Stimulated activated CD4-positive, alpha-beta T cell treated with anti-CD3 and anti-CD28 coated beads, Interleukin-2, amount 100 ng/mL, for 4 hours (primary cell): ENCODE results near the gene SEMA3D.

ENCODE experiments used
- DNase-seq: peaks from one replicate; pipeline ENCODE4 v3.0.0-alpha.2; 2020; ENCODE audit warnings: low read depth

The SEMA3D gene

DNA sequence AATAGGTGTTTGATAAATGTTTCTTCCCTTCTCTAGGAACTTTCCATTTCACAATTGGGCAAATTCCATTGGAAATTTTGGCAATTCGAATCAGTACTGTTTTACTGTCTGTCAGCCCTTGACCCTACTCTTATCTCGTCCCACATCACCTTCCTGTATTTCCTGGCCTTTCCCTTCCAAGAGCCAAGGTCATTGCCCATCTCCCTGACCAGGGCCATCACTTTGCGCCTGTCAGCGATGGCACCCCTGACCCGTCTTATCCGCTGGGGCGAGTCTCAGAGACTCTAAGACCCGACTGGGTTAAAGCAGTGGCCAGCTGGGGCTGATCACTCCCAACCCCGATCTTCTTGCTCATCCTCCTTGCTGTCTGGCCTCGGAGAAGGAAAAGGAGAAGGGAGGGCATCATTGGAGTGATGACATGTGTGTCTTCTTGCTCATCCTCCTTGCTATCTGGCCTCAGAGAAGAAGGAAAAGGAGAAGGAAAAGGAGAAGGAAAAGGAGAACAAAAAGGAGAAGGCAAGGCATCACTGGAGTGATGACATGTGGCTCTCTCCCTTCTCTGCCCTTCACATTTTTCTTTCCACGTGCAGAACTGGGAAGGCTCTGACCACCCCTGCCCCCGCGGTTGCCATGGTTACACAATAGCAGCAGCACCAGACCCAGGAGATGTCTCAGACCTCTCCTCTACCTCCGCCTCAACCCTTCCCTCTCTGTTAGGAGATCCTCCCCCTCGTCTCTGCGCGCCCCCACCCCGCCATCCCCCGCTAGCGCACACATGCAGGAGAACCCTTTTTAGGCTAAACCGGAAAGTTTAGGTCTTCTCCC lies 2.0 kb downstream of the SEMA3D start:
- no peak for DNase-seq

DNA sequence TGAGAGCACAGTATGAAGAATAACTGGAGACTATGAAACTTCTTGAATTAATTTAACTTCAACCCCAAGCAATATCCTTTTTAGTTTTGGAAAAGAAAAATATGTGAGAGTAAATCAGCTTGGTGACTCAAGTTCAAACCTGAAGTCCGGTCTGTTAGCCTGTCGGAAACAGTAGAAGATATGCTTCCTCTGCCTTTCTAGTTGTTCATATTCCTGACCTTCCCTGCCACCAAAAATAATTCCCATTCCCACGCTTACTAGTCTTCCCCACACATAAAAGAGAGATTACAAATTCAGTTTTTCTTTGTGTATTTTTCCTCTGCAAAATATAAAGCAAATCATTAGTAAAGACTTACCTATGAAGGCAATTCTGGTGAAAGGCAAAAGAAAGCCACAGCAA lies 3.6 kb downstream of the SEMA3D start:
- no peak for DNase-seq

DNA sequence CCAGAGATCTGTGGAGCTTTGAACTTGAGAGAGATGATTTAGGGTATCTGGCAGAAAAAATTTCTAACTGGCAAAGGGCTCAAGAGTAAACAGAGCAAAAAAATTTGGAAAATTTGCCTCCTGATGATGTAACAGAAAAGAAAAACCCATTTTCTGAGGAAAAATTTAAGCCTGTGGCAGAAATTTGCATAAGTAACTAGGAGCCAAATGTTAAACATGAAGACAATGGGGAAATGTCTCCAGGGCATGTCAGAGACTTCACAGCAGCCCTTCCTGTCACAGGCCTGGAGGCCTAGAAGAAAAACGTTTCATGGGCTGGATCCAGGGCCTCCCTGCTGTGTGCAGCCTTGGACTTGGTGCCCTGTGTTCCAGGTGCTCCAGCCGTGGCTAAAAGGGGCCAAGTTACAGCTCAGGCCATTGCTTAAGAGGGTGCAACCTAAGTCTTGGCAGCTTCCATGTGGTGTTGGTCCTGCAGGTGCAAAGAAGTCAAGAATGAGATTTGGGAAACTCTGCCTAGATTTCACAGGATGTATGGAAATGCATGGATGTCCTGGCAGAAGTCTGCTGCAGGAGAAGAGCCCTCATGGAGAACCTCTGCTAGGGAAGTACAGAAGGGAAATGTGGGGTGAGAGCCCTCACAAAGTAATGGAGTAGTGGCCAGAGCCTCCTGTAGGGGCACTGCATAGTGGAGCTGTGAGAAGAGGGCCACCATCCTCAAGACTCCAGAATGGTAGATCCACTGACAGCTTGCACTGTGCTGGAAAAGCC lies 8.1 kb downstream of the SEMA3D start:
- no peak for DNase-seq

DNA sequence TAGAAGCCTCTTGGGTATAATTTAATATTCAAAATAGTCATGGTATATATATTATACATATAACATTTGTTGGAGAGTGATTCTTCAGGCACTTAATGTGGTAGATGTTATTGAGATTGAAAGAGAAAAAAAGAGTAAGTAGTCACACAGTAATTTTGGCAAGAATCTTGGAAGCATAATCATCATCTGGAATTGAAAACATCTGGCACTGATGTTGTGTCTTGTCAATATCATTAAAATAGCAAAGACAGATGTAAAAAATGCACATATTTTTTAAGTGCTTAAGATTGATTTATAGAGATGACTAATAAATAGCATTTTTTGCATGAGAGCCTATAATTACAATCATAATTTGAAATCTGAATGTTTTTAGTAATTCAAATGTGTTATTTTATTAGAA lies 9.5 kb downstream of the SEMA3D start:
- no peak for DNase-seq

DNA sequence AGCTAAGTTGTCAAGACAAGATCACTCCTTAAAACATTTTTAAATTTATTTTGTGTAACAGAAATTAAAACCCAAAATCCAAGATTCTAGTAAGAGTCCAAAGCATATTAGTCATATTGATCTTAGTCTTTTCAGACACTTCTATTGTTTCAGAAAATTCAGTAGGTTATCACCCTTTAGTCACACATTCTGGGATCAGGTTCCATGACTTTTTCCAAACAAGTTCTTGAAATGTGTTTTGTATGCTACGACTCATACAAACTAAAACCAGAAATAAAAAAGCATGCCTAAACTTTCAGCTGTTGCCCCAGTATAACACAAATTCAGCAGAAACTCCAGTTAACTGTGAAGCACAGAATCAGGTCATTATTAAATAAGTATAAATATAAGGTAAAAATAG lies 10.7 kb downstream of the SEMA3D start:
- DNase-seq, result no peak

DNA sequence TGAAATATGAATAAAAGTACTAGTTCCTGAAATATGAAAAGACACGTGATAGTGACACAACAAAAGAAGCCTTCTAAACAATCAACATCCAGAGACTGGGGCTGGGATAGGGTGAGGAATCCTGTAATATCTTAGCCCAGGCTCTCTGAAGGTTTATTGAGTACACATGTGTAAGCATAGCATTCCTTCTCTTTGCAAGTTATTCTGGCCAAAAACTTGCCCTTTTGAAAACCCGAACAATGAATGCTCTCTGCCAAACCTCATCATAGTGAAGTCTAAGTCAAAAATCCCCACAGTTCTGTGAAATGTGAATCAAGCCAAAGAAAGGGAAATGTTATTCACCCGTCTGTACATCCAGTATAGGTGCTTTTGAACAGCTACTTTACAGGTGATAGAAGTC lies 11.6 kb downstream of the SEMA3D start:
- no peak for DNase-seq

DNA sequence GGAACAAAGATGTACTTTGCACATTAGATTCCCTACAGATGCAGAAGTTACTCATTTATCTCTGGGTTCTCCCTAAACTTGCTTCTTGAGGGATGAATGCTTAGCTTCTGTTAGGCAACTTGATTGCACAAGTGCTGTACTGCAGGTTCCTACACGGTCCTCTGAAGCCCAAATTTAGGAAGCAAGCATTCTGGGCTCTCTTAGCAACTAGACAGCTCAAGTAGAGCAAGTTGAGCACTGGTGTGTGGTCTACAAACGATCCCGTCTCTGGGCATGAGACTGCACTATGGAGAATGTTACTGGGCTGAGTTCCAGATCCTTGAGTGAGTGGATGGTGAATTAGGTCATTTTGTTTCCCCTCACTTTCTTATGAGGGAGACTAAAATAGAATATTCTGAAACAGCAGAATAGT lies 14.3 kb downstream of the SEMA3D start:
- DNase-seq, result no peak

DNA sequence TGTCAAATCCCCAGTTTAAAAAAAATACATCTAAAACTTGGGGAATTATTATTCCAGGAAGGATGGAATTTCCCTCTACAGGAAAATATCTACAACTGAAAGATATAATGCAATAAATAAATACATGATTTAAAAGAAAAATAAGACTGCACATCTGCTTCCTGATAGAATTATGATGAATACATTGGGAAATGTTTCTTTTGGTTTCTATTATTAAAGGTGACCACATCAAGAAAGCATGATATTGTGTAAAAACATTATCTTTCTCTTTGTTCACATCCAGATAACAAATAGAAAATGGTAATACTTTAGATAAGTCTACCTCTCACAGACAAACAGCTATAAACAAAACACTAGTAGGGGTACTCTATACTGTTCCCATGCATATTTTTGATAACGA lies 19.2 kb downstream of the SEMA3D start:
- DNase-seq, result no peak

DNA sequence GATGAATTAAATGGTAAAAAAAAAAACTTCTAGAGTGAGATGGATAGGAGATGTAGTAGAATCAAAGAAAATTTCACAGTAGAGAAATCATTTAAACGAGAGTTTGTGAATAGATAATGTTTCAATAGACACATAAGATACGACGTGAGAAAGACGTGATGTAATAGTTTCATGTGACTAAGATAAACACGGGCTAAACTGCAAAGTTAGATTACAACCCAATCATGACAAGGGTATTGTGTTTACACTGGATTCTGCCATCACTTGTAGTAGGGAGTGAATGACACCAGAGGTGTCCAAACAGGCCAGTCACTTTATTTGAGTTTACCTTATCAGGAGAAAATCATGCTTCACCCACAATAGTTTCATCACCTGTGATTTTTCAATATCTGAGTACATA lies 21.6 kb downstream of the SEMA3D start:
- DNase-seq, result no peak

DNA sequence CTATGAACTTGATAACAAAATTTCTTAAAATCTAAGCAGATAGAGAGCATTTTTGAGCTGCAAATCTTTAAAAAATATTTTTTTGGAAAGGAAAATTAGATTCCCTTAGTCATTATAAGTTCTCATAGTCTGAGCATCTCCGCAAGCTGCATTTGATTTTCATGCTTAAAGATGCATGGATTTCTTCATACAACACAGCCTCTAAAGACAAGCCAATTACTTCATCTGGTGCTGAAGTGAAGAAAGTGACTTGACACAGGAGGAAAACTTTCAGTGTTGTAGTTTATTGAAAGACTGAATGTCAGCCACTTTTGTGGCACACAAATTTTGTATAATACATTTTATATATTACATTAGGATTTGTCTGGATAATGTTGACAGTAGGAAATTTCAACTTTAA lies 22.5 kb downstream of the SEMA3D start:
- DNase-seq, result no peak

DNA sequence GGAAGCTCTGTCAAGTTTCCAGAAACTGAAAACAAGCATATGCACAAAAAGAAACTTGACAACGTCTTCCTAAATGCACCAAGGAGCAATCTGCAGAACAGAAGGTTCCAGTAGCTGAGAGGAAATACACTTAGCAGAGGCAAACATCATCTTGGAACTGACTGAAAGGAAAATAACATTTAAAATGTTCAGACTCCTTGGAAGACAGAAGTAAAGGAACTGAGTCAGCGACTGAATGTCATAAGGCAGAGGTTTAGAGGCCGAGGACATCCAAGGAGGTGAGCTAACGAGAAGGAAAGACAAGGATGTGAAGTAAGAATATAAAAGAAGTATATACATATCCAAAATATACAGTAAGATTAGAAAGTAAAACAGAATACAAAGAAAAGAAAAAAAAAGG lies 24.1 kb downstream of the SEMA3D start:
- DNase-seq, result no peak

DNA sequence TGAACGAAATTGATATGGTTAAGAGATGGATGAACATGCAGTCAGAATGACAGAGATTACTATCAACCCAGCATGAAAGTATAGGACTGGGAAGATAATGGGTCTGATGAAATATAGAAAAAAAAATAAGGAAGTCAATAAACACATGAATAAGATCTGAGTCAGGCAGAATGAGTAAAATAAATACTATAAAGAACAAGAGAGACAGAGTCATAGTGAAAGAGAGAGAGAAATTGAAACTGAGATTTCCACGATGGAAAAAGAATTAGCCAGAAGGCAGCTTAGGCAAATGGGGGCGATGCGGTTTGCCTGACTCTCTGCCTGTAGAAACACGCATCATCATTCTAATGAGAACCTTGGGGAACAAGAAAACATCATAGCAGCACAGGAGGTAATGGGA lies 26.6 kb downstream of the SEMA3D start:
- DNase-seq, result no peak

DNA sequence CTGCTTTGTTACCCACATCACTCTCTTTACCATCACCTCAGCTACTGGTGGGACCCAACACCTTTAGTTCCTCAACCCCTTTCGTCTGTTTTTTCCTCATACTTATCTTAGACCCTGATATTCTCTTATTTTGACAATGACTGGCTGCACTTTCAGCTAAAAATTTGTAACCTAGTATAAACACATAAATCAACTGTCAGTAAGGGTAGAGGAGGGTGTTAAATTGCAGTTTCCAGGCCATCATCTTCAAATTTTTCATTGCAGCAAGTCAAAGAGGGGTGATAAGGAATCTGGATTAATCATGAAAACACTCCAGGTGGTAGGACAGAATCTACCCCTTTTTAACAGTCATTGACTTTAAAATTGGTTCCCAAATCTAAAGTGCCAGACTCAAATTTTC lies 27.9 kb downstream of the SEMA3D start:
- no peak for DNase-seq

DNA sequence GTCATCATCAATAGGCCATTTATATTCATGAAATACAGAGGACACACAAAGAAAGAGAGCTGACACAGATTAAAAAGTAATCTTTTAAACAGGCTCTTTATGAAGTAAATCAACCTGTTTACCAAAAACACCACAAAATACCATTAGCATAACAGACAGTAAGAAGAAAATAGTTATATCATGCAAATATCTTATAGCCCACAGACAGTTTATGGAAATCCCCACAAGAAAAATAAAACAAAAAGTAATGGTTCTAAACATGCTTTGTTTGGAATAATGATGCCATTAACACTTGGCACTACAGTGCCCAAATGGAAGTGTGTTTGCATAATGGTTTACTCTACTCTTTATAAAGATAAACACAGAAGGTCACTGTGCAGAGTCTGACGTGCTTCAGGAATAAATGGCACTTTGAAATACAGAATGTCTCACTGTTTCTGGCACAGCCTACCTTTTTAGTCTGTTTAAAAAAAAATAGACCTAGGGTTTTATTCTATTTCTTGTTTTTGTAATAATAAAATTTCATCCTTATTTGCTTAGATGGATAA lies 30.1 kb downstream of the SEMA3D start:
- DNase-seq, result no peak

DNA sequence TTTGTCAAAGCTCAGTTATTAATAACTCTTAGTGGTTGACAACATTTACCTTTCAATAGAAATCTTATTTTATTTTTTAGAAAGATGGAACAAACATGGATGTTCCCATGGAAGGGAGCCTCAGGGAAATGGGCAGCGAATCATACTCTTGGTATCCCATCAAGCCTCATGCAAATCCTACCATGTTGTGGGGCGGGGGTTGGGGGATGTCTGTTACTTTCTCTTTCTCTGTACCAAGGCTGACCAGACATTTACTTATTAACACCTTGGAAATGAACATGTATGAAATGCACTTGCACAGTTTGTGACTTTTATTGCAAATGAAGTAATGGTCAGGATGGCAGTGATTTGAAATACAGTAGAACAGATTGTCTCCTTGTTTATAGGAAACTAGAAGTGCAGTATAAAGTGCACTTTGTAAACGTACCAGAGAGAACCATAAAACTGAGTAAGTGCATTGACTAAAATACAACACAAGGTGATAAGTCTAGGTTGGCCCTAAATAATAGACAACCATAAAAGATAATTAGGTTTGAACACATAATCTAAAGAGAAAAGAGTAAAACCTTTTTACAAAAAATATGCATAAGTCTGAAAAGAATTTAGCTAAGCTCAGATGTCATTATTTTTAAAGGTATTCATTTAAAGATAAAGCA lies 32.4 kb downstream of the SEMA3D start:
- DNase-seq, result no peak

DNA sequence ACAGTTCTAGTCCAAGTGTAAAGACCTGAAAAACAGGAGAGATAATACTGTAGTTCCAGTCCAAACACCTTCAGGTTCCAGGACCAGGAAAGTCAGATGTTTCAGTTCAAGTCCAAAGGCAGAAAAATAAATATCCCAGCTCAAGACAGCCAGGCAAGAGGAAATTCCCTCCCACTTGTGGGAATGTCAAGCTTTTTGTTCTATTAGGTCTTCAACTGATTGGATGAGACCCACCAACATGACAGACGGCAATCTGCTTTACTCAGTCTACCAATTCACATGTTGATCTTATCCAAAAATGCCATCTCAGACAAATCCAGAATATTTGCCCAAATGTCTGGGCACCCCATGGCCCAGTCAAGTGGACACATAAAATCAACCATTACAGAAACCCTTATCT lies 33.1 kb downstream of the SEMA3D start:
- DNase-seq, result no peak

DNA sequence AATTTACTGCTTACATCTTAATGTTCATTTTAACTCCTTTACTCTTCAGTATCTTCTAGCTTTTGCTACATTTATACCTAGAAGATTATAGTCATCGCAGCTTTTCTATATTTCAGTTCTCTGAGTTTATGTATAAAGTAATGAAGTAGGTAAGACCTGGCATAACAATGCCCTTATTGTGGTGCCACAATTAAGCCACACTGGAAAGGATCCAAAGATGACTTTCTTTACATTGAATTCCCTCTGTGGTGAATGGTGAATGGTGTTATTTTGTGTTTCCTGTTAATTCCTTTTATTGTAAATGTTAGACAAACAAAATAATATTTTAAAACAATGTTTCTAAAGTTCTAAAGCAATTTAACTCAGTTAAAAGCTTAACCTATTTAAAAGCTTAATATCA lies 36.2 kb downstream of the SEMA3D start:
- DNase-seq, result no peak

DNA sequence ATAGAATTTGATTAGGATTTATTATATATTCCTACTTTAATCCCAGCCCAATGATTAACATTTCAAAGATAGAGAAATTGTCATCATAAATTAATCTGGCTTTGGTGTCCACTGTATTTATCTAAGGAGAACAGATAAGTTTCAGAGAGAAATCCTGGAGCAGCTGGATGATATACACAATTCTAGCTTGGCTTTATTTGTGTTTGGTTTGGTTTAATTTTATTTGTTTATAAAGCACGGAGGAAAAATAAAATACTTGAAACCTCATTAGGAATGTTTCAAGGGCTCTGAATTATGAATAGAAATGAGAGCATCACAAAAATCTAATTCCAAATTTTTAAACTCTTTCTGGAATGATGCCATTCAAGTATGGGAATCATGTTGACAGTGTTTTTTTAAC lies 42.1 kb downstream of the SEMA3D start:
- no peak for DNase-seq

DNA sequence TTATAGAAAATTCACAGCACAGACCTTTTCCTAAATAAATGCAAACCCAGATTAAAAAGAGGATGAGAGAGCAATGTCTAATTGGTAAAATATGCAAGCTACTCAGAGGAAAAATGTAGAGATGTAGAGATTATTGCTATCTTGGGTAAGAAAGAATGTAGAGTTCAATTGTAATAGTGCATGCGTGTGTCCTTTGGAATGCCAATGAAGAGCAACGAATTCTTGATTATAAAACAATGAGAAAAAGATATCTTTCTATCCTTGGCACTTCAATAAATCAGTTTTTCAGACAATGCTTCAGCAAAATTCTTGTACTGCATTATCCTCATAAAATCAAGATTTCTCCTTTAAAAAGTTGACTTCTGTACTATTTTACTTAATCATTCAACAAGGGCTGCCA lies 50.9 kb downstream of the SEMA3D start:
- no peak for DNase-seq

DNA sequence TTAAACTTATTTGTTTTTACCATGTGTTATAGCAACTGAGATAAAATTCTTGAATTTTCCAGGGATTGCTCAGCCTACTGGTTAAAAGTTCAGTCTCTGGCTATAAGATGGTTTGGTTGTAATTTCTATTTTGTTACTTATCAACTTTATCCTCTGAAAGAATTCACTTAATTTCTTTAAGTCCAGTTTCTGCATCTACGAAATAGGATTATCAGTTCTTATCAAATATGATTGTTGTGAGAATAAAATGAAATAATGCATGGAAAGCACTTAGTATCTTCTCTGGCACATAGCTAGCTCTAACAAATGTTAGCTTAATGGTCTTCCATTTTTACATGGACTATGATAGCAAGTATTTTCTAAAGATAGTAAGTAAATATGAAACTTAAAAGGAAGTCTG lies 53.3 kb downstream of the SEMA3D start:
- DNase-seq, result no peak

DNA sequence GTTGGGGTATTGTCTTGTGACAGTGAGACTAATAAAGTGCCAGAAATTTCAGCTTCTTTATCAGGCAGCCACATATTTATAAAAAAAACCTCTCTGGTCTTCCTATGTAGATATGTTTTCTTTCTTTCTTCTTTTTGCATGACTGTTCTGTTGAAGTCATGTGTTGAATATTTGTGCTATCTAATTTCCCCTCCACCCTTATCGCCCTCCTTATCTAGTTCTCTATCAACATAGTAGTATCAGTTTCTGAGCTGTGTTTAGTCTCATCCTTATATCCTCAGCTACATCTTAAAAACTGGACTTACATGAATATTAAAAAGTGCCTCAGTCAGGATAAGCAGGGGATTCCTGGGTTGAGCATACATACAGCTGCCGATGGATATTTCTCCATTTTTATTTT lies 53.9 kb downstream of the SEMA3D start:
- no peak for DNase-seq

DNA sequence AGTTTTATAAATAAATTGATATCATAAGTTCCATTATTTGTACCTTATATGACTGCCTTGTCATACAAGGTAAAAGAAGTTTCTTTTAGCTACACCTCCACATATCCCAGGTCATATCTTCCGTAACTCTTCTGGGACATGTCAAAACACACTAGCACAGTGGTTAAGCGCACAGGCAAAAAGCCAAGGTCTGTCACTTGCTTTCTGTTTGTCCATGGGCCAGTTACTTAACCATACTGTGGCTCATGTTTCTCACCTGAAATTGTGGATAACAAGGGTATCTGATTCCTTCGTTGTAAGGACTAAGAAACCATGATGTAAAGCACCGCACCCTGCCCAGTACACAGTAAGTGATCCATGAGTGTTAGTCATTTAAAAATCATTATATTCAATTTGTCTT lies 56.2 kb downstream of the SEMA3D start:
- DNase-seq, result no peak

DNA sequence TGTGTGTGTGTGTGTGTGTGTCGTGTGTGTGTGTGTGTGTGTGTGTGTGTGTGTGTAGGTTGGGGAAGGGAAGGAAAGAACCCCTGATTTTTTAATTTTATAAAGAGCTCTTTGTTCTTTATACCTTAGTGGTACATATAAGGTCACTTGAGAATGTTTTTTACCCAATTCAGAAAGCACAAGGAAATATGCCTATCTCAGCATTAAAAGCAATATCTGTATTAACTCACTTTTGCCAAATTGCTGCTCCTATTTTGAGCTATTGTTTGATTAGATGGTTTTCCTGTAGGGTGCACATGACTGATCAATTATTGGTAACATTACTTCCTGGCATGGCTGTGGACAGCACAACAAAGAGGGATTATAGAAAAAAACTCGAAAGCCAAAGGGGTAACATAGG lies 60.5 kb downstream of the SEMA3D start:
- no peak for DNase-seq
